ENCODE data around the gene MGLL.

- TF ChIP-seq CTCF (IDR thresholded peaks at IDR 0.05; ENCODE audit: insufficient read depth, low read length) (no peak), POLR2AphosphoS5 (IDR thresholded peaks at IDR 0.05; ENCODE audit: low read depth) (no peak), GABPA (IDR thresholded peaks at IDR 0.05; ENCODE audit: low read depth) (no peak)
These were observed 5.5 kb upstream of the MGLL start for GRCh38 chr3:127827808-127828207.

All from HL-60 (cell line).